ENCODE results near the gene SRP68.
"Not testable (repeated sequence)": the region's sequence is repeated elsewhere in the genome, so short reads cannot be mapped to it uniquely, and the experiment has no call there.

The SRP68 gene

GRCh38 chr17:76044475-76045007 is 27.8 kb downstream of the SRP68 start:
- not testable (repeated sequence) for DNase-seq

- not testable (repeated sequence) for DNase-seq
Measured at GRCh38 chr17:76042868-76043267, 29.4 kb downstream of the SRP68 start.

- no peak for DNase-seq
Measured at GRCh38 chr17:76040376-76040775, 31.9 kb downstream of the SRP68 start.

- DNase-seq = no peak
Measured at GRCh38 chr17:76039121-76039520, 33.2 kb downstream of the SRP68 start.

- DNase-seq = no peak
Measured at GRCh38 chr17:76038050-76038449, 34.3 kb downstream of the SRP68 start.

- no peak for DNase-seq
Measured at GRCh38 chr17:76036497-76037261, 35.6 kb downstream of the SRP68 start.

- no peak for DNase-seq
Measured at GRCh38 chr17:76034428-76035350, 37.6 kb downstream of the SRP68 start.

- DNase-seq = no peak
Measured at GRCh38 chr17:76033139-76033538, 39.2 kb downstream of the SRP68 start.

- no peak for DNase-seq
Measured at GRCh38 chr17:76032780-76033108, 39.6 kb downstream of the SRP68 start.

- DNase-seq = no peak
Measured at GRCh38 chr17:76032073-76032779, 40.1 kb downstream of the SRP68 start.

GRCh38 chr17:76027159-76027839 is 45.0 kb downstream of the SRP68 start, which contains the start of gene EVPL:
Gene EVPL, minus strand, starts transcription at chr17:76027306. Its CDS starts 108 bp downstream, at chr17:76027198.
- no peak for DNase-seq

- no peak for DNase-seq
Measured at GRCh38 chr17:76026714-76027158, 45.6 kb downstream of the SRP68 start.

- no peak for DNase-seq
Measured at GRCh38 chr17:76025294-76025693, 47.0 kb downstream of the SRP68 start.

GRCh38 chr17:76024353-76024752 is 48.0 kb downstream of the SRP68 start:
- DNase-seq = no peak

- no peak for DNase-seq
Measured at GRCh38 chr17:76023900-76024237, 48.4 kb downstream of the SRP68 start.

GRCh38 chr17:76022973-76023899 is 49.1 kb downstream of the SRP68 start:
- no peak for DNase-seq

- no peak for DNase-seq
Measured at GRCh38 chr17:76022285-76022684, 50.0 kb downstream of the SRP68 start.

- DNase-seq = no peak
Measured at GRCh38 chr17:76019833-76020467, 52.4 kb downstream of the SRP68 start.

- no peak for DNase-seq
Measured at GRCh38 chr17:76018801-76019200, 53.5 kb downstream of the SRP68 start.

- no peak for DNase-seq
Measured at GRCh38 chr17:76018340-76018680, 54.0 kb downstream of the SRP68 start.
